SK-N-DZ (cell line): ENCODE measurements around the gene TMEM88.
A peak's percentile ranks its signal among the peaks of the same experiment; 100 is the strongest.
"Not testable (repeated sequence)": the region's sequence is repeated elsewhere in the genome, so short reads cannot be mapped to it uniquely, and the experiment has no call there.

Experiments used
- DNase-seq: peaks from one replicate; pipeline ENCODE4 v3.0.0-alpha.2; 2015; ENCODE audit warnings: low spot score

The TMEM88 gene

GRCh38 chr17:7856011-7856810 lies 1.3 kb downstream of the TMEM88 start:
- DNase-seq = peak; percentile 56

DNA sequence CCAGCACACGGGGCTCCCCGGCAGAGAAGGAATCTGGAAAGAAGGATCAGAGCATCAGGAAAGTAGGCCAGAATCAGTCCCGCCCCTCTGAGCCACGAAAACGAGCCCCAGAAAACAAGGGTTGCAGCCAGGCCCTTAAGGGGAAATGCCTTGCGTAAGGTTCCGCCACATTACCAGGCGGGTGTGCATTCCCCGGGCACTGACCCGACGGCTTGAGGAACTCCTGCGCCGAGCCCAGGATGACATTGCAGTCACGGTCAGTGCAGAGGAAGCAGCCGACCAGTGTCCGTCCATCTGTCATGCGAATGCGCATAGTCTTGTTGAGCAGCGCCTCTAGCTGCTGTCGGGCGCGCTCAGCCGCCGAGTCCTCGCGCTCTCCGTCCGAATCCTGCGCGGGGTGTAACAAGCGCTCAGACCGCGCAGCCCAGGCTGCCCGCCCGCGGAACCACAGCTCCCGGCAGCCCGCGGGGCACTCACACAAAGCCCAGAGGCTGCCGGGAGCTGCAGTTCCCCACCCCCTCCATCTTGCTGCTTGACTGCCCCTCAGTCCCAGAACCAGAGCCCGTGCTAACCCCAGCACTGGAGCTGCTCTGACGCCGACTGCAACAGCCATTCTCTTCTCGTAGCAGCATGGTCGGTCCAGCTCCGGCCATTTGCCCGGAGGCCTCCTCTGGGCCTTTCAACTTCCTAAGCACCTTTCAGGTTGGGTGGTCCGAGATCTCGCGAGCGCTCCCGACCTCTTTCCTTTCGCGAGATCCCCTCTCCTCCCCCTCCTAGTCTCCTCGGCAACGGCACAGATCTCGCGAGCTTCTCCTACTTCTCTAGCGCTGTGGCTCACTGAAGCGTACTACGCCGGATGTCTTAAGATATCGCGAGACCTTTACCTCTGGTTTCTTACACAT lies 2.2 kb downstream of the TMEM88 start, which contains the start of gene NAA38:
Gene NAA38, minus strand, starts transcription at position 749 of the 902 bp plus-strand sequence. Its CDS starts 96 bp downstream, at position 653.
- DNase-seq = peak; percentile 100

DNA sequence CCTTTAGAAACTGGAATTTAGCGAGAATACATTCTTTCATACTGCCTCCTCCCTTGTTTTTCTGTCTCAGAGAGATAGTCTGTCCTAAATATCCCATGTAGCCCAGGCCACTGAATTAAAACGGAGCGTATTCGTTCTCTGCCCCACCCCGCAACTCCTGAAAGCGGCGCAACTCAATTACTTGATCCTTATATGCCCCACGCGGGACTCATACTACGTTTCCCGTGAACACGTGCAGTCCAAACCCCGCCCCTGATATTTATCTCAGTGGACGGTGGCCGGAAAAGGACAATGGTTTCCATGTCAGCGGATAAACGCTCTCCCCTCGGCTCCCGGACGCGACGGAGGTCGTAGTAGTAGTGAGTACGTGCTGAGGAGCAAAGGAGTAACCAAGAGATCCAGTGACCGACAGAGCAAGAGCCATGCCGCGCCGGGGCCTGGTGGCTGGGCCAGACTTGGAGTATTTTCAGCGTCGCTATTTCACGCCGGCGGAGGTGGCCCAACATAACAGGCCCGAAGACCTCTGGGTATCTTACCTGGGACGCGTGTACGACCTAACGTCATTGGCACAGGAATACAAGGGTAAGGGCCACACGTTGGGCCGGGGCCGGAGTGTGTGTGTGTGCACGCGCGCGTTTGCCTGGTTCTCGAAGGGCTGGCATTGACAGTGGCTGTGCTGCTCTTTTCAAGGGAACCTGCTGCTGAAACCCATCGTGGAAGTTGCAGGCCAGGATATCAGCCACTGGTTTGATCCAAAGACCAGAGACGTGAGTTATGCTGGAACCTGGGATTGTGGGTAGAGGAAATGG lies 3.1 kb downstream of the TMEM88 start, which contains the start of gene CYB5D1:
Gene CYB5D1, plus strand, starts transcription at position 291 of the 809 bp plus-strand sequence. Its CDS starts 132 bp downstream, at position 423.
- peak; percentile 98 for DNase-seq

GRCh38 chr17:7858522-7858810 lies 3.6 kb downstream of the TMEM88 start:
- DNase-seq = no peak

DNA sequence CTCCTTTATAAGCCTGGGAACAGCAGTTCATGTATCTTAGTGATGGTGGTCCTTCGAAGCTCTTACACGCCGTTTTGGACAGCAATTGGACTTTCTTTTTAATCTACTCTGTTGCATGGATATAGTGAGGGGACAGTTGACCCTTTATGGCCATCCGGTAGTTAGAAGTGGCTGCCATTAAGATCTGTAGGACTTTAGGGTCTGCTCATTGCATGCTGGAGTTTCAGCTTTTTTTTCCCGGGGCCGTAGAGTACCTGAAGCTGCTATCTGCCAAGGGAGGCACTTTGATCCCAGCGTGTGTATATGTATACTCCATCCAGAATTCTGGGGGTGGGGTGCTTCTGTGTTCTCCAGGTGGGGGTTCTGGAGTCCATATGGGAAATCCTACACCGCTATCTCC lies 4.2 kb downstream of the TMEM88 start:
- DNase-seq = no peak

DNA sequence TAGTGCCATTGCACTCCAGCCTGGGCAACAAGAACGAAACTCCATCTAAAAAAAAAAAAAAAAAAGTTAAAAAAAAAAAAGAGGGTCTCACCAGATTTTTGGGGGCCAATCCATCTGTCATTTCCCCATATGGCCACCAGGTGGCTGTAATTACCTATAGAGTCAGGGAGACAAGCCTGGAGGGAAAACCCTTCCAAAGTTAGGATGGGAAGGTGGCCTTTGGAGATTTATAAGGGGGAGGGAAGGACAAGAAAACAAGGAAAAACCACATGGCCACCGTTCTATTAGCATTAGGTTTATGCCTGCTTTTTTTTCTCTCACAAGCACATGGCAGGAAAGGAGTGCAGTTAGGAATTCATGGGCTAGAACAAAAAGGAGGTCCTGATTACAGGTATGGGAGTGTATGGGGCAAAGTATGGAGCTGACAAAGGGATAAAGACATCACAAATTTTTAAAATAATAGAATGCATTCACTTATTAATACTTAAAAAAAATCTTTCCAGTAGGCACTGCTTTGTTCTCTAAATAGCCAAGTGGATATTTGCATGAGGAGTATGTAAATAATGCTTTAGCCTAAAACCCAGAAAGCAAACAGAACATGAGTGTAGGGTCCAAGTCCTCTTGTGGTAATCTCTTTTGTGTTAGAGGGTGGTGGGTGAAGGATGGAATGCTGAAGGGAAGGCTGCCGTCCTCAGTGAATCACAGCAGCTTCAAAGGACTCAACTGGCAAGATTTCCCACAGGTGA lies 8.0 kb downstream of the TMEM88 start:
- DNase-seq = peak; percentile 75

- DNase-seq = not testable (repeated sequence)
Measured at GRCh38 chr17:7864384-7864783, 9.5 kb downstream of the TMEM88 start.

DNA sequence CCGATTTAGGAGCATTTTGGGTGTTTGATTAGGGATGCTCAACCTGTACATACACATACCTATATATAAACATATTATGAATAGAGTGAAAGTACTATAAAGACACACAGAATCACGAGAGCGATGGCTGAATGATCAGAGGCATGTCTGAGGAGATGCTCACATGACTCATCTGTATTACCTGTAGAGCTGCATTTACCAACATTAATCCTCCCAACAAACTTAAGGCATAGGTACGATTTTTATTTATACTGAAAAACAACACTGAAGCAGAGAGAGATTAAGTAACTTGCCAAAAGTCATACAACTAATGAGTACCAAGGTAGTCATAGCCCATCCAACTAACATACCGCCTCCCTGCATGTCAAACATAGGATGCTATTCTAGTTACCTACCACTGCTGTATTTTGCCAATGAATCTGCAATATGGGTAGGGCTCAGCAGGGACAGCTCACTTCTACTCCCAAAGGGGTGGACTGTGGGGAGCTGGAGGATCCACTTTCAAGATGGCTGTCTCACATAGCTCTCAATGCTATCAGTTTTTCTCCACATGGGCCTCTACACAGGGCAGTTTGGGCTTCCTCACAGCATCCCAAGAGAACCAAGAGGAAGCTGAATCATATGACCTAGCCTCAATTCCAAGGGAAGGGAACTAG lies 10.3 kb downstream of the TMEM88 start:
- DNase-seq = no peak

GRCh38 chr17:7867881-7868329 lies 13.0 kb downstream of the TMEM88 start:
- no peak for DNase-seq

DNA sequence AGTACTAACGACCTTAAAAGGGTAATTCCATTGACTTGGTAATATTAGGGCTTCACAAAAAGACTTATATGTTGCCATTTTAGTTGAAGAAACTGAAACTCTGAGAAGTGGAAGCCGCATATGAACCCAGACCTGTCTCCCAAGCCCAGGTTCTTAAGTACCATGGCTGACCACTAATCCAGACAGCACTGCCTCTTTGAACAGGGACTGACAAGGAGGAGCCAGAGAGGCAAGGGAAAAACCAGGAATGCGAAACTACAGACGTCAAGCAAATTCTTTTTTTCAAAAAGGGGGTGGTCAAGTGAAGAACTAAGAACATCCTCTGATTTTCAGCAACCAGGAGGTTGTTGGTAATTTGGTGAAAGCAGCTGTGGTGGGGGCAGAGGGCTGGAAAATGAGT lies 18.2 kb downstream of the TMEM88 start:
- DNase-seq = no peak

GRCh38 chr17:7875804-7876370 lies 21.0 kb downstream of the TMEM88 start:
- no peak for DNase-seq

DNA sequence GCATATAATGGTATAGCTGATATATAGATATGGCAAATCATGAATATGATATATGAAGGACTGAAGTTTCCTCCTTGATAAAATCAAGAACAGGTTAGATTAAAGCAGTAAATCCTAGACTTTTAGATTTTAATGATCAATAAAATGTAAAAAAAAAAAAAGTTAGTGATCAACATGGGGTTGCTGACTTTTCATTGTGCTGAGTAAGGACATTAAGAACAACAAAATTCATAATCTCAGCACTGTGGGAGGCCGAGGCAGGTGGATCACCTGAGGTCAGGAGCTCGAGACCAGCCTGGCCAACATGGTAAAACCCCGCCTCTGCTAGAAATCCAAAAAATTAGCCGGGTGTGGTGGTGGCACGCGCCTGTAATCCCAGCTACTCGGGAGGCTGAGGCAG lies 23.4 kb downstream of the TMEM88 start:
- no peak for DNase-seq

DNA sequence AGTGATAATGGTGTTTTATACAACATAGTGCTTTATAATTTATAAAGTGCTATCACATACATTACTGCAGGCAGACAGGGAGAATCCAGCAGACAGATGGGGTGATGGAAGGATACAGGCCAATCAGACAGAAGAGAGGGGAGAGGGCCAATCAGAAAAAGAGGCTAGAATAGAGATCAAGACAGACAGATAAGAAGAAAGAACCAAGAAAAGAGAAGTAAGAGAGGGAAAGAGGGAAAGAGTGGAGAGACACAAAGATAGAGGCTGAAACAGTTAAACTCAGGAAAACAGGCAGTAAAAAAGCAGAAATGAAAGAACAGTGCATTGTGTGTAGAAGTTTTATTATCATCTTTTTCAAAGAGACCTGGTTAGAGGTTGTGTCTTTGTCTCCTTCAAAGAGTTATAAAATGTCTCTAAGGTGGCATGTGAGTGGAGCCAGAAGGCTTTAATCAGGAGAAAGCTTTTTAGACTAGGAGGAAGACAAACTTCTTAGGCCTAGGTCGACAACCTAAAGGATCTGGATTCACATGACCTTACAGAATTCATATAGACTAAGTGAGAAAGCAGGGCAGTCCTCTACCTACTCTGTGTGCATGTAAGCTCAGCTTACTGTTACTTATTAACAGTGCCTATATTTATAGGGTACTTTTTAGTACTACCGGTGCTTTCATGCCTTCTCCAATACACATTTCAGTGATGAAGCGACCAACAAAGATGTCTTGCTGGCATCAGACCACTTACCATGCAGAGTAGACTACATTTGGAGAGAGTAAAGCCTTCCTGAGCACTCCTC lies 25.4 kb downstream of the TMEM88 start:
- peak; percentile 47 for DNase-seq

GRCh38 chr17:7881276-7882054 lies 26.6 kb downstream of the TMEM88 start:
- DNase-seq = no peak

DNA sequence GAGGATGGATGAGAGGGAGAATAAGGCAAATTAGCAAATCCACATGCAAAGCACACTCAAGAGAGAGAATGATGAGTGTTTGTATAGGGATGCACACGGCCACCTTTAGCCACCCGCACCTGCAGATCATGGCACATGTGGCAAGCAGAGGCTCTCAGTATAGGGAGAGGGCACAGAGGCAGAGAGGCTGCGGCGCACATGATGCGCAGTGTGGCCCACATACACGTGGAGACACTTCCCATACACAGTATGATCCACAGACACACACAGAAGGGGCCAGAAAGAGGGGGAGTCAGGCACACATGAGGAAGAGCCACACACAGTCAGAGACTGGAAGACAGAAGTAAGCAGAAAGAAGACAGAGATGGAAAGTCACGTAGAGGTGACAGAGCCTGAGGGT lies 27.2 kb downstream of the TMEM88 start:
- no peak for DNase-seq

- DNase-seq = no peak
Measured at GRCh38 chr17:7882629-7883028, 27.8 kb downstream of the TMEM88 start.

GRCh38 chr17:7883781-7884386 lies 29.0 kb downstream of the TMEM88 start:
- no peak for DNase-seq
